HG03571 (cell line): ENCODE measurements around the gene ASIC4.

Experiments
- ATAC-seq: cut with Tn5 transposase; IDR thresholded peaks from one replicate; pipeline ENCODE4 v1.9.1; 2021; ENCODE audit not compliant: unreplicated experiment

ASIC4 gene

GRCh38 chr2:219480004-219480403 lies 34.3 kb upstream of the ASIC4 start:
- ATAC-seq: no peak

GRCh38 chr2:219482674-219483405 lies 31.4 kb upstream of the ASIC4 start:
- no peak for ATAC-seq

- ATAC-seq: no peak
Measured at GRCh38 chr2:219483451-219484342, 30.6 kb upstream of the ASIC4 start.

- no peak for ATAC-seq
Measured at GRCh38 chr2:219484343-219485200, 29.7 kb upstream of the ASIC4 start.

DNA sequence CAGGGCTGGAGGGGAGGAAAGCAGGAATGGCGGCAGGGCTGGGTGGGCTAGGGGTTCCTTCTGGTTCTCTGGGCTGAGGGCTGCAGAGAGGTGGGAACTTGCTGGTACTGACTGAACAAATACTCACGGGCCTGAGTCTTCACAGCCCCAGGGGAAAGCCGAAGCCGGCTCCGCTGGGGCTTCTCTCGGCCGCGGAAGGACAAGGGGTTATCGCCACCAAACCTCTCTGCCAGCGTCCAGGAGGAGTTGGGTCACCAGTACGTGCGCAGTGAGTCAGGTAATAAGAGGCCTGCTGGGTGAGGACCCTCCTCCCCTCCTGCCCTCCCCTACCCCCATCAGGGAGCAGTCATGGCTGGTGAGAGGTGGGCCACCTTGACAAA lies 29.1 kb upstream of the ASIC4 start:
- no peak for ATAC-seq

DNA sequence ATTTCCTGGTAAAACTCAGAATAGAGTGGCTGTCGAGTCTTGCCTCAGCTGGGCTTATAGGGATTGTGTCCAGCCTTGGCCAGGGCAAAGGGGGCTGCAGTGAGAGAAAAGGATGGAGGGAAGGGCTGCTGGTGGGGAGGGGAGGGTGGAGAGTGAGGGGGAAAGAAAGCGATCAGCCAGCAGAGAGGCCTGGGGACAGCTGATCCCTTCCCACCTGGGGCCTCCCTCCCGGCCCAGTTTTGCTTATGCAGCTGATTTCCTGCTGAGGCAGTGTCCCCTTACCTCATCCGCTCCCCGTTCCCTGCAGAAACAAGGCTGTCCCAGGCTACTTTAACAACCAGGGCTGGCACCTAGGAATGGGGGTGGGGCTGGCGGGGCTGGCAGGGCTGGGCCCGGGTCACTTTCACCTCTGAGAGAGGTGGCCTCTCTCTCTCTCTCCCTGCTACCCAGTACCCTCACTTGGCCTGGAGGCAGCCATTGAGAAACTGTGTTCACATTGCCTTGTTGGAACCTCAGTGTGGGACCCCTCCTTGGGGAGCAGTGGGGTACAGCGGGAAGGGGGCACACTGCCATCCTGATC lies 27.8 kb upstream of the ASIC4 start:
- no peak for ATAC-seq

- ATAC-seq: no peak
Measured at GRCh38 chr2:219488149-219488843, 26.0 kb upstream of the ASIC4 start.

GRCh38 chr2:219488844-219489194 lies 25.5 kb upstream of the ASIC4 start:
- ATAC-seq: no peak

DNA sequence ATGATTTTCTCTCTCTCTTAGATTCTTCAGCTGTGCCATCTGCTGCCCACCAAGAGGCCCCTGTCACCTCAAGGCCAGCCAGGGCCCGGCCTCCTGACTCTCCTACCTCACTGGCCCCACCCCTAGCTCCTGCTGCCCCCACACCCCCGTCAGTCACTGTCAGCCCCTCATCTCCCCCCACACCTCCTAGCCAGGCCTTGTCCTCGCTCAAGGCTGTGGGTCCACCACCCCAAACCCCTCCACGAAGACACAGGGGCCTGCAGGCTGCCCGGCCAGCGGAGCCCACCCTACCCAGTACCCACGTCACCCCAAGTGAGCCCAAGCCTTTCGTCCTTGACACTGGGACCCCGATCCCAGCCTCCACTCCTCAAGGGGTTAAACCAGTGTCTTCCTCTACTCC lies 25.0 kb upstream of the ASIC4 start:
- no peak for ATAC-seq

DNA sequence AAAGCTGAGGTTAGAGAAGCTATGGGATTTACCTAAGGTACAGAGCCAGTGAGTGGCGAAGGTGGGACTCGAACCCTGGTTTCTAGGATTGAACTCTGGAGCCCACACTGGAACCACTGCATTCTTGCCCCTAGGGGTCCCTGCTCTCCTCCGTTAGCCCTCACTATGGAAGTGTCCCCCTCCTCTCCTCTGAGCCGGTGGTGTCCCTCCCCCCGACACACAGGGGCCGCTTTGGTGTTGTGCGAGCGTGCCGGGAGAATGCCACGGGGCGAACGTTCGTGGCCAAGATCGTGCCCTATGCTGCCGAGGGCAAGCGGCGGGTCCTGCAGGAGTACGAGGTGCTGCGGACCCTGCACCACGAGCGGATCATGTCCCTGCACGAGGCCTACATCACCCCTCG lies 24.1 kb upstream of the ASIC4 start:
- ATAC-seq: no peak

DNA sequence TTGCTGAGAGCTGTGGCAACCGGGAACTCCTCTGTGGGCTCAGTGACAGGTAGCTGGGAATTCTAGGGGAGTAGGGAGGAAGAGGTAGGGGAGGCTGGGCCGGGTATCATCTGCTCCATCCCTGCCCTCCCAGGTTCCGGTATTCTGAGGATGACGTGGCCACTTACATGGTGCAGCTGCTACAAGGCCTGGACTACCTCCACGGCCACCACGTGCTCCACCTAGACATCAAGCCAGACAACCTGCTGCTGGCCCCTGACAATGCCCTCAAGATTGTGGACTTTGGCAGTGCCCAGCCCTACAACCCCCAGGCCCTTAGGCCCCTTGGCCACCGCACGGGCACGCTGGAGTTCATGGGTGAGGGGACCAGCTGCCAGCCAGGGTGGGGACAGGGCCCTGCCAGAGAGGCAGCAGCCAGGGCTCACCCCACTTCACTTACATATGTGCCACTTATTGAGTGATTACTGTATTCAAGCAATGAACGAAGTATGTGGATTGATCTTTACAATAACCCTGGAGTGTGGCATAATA lies 23.6 kb upstream of the ASIC4 start:
- ATAC-seq: no peak

DNA sequence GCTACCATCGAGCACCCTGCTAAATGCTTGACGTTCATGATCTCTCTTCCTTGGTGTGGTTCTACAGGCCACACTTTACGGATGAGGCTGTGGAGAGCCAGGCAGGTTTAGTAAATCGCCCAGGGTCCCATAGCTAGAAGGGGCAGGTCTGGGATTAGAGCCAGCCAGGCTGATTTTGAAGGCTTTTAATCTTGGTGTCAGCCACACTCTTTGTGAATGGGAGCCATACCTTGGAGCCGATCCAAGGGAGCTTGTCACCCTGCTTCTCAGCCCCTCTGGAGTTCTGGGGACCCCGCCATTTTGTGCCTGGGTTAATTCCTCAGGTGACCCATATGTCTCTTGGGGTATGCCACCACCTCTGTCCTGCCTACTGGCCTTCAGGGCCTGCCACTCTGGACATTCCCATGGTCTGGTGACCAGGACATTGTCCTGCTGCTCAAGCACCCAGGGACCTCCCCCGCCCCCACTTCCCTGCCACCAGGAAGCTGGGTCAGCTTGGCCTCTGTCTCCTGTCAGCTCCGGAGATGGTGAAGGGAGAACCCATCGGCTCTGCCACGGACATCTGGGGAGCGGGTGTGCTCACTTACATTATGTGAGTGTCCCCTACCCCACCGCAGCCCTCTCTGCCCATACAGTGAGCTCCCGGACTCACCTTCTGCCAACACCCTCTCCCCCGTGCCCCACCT lies 22.9 kb upstream of the ASIC4 start:
- ATAC-seq: no peak

GRCh38 chr2:219492575-219492974 lies 21.7 kb upstream of the ASIC4 start:
- ATAC-seq: no peak

DNA sequence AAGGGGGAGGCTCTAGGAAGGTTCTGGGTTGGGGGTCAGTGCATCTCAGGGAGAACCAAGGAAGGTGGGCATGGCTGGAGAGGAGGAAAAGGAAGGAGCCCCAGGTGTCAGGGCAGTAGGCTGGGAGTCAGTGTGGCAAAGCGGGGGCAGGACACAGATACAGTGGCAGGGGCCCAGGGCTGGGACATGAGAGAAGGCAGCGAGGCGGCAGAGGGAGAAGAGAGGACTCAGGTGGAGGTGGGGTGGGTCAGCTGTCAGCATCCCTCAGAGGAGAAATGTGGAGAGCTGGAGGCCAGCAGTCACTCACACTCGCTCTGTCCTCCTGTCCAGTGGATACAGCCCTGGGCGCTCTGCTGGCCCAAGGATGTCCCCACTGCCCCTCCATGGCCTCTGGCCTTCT lies 21.2 kb upstream of the ASIC4 start:
- ATAC-seq: no peak

DNA sequence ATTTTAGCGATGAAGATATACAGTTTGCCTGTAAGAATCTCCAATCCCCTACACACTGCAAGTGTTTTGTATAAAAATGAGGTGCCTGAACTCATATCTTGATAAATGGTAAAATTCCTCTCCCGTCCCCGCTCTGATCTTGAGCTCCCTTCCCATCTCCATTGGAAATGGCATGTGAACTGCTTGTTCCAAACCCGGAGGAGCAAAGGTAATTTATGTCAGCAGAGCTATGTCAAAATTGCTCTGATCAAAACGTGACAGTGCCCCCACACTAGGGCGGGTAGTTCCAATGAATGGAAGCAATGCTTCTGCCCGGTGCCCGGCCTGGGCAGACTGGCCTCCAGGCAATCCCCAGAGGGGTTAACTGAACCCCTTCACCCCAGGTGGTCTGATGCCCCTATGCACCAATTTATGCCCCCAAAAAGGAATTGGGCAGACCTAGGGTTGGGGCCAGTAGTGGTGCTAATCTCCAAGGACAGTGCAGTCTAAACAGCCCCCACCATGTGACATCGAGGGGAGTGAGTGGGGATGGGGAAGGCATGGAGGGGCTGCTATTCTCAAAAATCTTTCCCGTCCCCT lies 19.2 kb upstream of the ASIC4 start:
- no peak for ATAC-seq

DNA sequence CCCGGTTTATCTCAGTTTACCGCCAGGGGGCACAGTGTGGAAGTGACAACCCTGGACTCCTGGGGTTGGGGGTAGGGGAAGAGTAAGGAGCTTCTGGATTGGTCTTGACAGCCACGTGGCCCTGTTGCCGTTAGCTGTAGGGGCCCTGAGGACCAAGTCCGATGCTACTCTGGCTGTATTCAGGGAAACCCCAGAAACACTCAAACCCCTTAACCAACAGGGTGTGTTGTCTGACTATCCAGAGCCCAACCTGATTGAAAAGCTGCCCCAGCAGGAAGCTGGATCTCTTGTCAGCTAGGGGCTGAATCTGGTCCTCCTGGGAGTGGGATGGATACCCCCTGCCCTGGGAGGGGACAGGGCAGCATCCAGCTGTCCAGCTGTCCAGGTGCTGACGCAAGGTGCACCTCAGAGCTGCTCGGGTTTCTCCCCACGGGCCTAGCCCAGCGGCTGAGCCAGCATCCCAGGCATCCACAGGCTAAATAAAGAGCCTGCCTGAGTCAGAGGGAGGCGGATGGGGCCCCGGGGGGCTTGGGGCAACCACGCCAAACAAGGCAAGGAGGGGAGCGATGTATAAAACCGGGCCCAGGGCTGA lies 18.7 kb upstream of the ASIC4 start:
- ATAC-seq: no peak

DNA sequence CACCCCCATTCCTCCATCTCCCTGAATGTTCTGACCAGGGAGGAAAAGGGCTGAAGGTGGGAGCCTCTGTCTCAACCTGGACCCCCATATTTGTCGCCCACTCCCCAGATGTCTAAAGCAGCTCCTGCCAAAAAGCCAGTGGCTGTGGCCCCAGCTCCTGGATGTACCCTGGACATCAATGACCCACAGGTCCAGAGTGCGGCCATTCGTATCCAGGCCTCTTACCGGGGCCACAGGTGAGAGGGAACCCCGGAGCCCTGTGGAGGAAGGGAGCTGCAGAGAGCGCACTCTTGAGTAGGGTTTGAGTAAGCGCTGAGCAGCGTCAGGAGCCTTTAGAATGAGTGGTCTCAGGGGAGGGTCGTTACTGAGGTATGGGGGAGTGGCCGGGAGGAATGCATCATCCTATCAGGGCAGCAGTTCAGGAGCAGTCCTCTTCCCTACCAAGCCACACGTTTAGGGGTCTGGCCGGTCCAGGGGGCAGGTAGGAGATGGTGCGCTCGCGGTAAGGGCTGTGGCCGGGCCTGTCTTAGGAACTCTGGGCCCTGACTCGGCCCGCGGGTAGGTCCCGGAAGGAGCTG lies 17.9 kb upstream of the ASIC4 start:
- no peak for ATAC-seq

DNA sequence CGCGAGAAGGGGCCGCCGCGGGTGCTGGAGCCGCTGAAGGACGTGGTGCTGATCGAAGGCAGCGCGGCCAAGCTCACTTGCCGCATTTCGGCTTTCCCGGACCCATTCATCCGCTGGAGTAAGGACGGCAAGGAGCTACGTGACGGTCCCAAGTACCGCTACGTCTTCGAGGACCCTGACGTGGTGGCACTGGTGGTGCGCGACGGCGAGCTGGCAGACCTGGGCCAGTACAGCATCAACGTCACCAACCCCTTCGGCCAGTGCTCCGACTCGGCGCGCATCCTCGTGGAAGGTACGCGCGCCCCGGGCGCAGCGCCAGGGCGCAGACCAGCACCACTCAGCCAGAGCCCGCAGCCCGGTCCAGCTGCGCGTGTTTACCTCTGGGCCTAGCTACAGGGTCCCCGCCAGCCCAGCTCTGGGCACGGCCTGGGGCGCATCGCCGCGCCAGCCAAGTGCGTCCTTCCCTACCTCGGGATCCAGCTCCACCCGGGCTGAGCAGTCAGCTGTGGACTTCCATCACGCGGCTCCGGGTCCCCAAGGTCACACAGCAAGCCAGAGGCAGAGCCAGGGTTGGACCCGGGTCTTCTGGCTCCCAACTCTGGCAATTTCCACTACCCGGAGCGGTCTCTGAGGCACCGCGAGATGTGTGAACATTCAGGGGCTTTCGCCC lies 17.3 kb upstream of the ASIC4 start:
- ATAC-seq: no peak
